Adrenal gland (tissue), 12 donors: ENCODE data around the gene SCAPER. TPM values are rescaled to one million over a fixed set of nuclear protein-coding genes. Genes with fewer than 3 reads are reported as not detected.

Experiments used
- DNase-seq, 7 donors: peaks; one replicate each; pipeline ENCODE4 v3.0.0-alpha.2; 2019 to 2020
- H3K27ac ChIP-seq, 5 donors: fragments of 200-600 bp; sonication (generic) in 4 of 5; 1 replicate in 3 of 5; 2 replicates in 2 of 5; pipeline versions ENCODE4 v1.5.1 to v1.8.0; 2016 to 2020; ENCODE audit warnings: mild to moderate bottlenecking in 1 of 5
- H3K27me3 ChIP-seq: fragments of 200-600 bp; 2 replicates; pipeline ENCODE4 v1.8.0; 2021
- H3K36me3 ChIP-seq, 2 donors: fragments of 200-600 bp; replicated peaks in 1 of 2; 1 replicate in 1 of 2; 2 replicates in 1 of 2; pipeline versions ENCODE4 v1.5.1 to v1.8.0; 2018 to 2022
- H3K4me1 ChIP-seq, 2 donors: fragments of 200-600 bp; replicated peaks in 1 of 2; 1 replicate in 1 of 2; 2 replicates in 1 of 2; pipeline versions ENCODE4 v1.5.1 to v1.8.0; 2018 to 2021
- H3K4me3 ChIP-seq, 4 donors: fragments of 200-600 bp; sonication (generic) in 3 of 4; one replicate each; pipeline ENCODE4 v1.5.1; 2016 to 2018
- H3K9me3 ChIP-seq, 3 donors: fragments of 200-600 bp; sonication (generic) in 1 of 3; replicated peaks in 1 of 3; 1 replicate in 2 of 3; 2 replicates in 1 of 3; pipeline versions ENCODE4 v1.5.1 to v1.8.0; 2016 to 2021
- POLR2A ChIP-seq, 2 donors: fragments of 450-650 bp; IDR thresholded peaks; one replicate each; pipeline ENCODE4 v1.6.1; 2017; ENCODE audit warnings: antibody characterized with exemption in 2 of 2, mild to moderate bottlenecking in 2 of 2, moderate library complexity in 1 of 2
- WGBS, 4 donors: extraction: QIAGEN DNeasy Blood & Tissue Kit in 2 of 4; methylation state at CpG; one replicate each; pipeline versions ENCODE4 v1.1.5 to v1.1.7; 2013 to 2017; 5-methylcytosine and 5-hydroxymethylcytosine counted together
- intact Hi-C, 2 donors: fragments of 100-400 bp; cut with DNase I; formaldehyde crosslinking; loops; one replicate each; pipeline versions ENCODE4 v1.14.1 to v1.15.0; 2022 to 2023
- polyA plus RNA-seq, 3 donors: library from polyadenylated mRNA; stranded (reverse); fragments of 200-250 nt in 2 of 3; fragments of 350-450 nt in 1 of 3; fragmentation: Illumina TruSeq in 1 of 3; extraction: RNeasy Lipid Tissue Mini Kit (QIAGEN cat#74804) in 1 of 3; gene quantifications; one replicate each; pipeline ENCODE4 v1.2.3, GENCODE V29; 2013 to 2014
- total RNA-seq, 9 donors: library from RNA; depleted of rRNA in 4 of 9; stranded (reverse); fragments of >200 nt in 4 of 9; fragments of 120-200 nt in 1 of 9; fragmentation: NEBNext Ultra II Directional in 1 of 9; extraction: Animal tissue kit (Norgen Biotek cat#: 25700) in 1 of 9; gene quantifications; one replicate each; pipeline versions ENCODE4 v1.1.0 to v1.2.4, GENCODE V29; 2013 to 2023
- TF ChIP-seq, protein P1 (sequence below), 6 experiments: fragments of 450-650 bp in 4 of 6; fragments of 200-600 bp in 2 of 6; sonication (generic) in 1 of 6; IDR thresholded peaks; 1 replicate in 5 of 6; 2 replicates in 1 of 6; pipeline versions ENCODE4 v1.5.1 to v1.8.0; 2016 to 2021; ENCODE audit warnings: antibody characterized with exemption in 6 of 6, mild to moderate bottlenecking in 2 of 6, moderate library complexity in 1 of 6
- donor health status: healthy with polysubstance abuse.
- donor health status: Bipolar disorder and iron deficiency.
- donor health status: DM: yes; HTN: yes; CAD: no.
- donor health status: DM: no; HTN: no; CAD: no.
- donor health status: DM: no; HTN: no; CAD: no.
- donor health status: DM: yes; HTN: yes; CAD: no.

SCAPER gene
- total and polyA plus RNA-seq, 12 donors, result 3.9 to 95.3 (median 24.1) TPM

DNA sequence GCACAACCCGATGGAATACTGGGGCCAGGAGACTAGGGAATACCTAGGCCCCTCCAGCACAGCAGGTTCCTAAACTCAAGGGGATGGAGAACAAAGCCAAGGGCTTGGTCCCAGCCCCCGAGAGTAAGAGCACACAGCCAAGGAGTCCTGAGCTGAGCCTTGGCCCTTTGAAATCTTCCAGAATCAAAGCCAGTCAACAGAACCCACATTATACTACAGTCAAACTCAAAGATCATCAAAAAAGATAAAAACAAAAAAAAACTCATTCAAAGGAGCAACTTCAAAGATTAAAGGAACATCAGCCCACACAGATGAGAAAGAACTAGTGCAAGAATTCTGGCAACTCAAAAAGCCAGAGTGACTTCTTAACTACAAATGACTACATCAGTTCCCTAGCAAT is 351.6 kb downstream of the SCAPER start:
- no peak overlapping the region for H3K27ac ChIP-seq
- intact Hi-C loops, result no loop called here
- no peaks in the 10 kb centered on the region for H3K9me3 ChIP-seq
- no peak overlapping the region for H3K4me3 ChIP-seq
- no peak for TF ChIP-seq POLR2A (IDR thresholded peaks at IDR 0.05)
- TF ChIP-seq, protein P1, sequence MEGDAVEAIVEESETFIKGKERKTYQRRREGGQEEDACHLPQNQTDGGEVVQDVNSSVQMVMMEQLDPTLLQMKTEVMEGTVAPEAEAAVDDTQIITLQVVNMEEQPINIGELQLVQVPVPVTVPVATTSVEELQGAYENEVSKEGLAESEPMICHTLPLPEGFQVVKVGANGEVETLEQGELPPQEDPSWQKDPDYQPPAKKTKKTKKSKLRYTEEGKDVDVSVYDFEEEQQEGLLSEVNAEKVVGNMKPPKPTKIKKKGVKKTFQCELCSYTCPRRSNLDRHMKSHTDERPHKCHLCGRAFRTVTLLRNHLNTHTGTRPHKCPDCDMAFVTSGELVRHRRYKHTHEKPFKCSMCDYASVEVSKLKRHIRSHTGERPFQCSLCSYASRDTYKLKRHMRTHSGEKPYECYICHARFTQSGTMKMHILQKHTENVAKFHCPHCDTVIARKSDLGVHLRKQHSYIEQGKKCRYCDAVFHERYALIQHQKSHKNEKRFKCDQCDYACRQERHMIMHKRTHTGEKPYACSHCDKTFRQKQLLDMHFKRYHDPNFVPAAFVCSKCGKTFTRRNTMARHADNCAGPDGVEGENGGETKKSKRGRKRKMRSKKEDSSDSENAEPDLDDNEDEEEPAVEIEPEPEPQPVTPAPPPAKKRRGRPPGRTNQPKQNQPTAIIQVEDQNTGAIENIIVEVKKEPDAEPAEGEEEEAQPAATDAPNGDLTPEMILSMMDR (IDR thresholded peaks at IDR 0.05), result no peak
- H3K4me1 ChIP-seq, result no peaks in the 10 kb centered on the region
- H3K27me3 ChIP-seq, result no peaks in the 10 kb centered on the region
- WGBS, 4 donors, result 91 to 100% (median 98%) methylated on average over 1 to 2 of the region's 2 CpGs
- no peaks in the 10 kb centered on the region for H3K36me3 ChIP-seq
- DNase-seq, result no peak

DNA sequence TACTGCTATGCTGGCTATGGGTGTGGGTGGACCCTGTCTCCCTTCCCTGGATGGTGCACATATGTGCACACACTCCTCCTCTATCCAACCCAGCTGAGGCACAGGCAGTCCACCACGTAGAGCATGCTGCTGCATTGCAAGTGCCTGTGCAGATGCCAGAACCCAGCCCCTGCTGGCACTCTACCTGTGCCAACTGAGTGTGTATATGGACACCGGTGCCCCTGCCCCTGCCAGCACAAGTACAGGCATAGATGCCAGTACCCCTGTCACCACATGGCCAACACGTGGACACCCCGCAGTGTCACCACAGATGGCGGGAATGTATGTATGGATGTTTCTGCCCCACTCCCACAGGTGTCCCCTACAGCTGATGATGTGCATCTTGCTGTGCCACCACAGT is 352.0 kb downstream of the SCAPER start:
- H3K27me3 ChIP-seq, result no peaks in the 10 kb centered on the region
- H3K4me3 ChIP-seq, result no peak overlapping the region
- no peaks in the 10 kb centered on the region for H3K4me1 ChIP-seq
- no peak for TF ChIP-seq POLR2A (IDR thresholded peaks at IDR 0.05)
- TF ChIP-seq, protein P1 (IDR thresholded peaks at IDR 0.05), result no peak
- H3K9me3 ChIP-seq, result no peaks in the 10 kb centered on the region
- no peaks in the 10 kb centered on the region for H3K36me3 ChIP-seq
- 92 to 100% (median 98%) methylated on average over 3 to 5 of the region's 5 CpGs for WGBS, 4 donors
- no peak for DNase-seq
- no peak overlapping the region for H3K27ac ChIP-seq
- intact Hi-C loops, result no loop called here

DNA sequence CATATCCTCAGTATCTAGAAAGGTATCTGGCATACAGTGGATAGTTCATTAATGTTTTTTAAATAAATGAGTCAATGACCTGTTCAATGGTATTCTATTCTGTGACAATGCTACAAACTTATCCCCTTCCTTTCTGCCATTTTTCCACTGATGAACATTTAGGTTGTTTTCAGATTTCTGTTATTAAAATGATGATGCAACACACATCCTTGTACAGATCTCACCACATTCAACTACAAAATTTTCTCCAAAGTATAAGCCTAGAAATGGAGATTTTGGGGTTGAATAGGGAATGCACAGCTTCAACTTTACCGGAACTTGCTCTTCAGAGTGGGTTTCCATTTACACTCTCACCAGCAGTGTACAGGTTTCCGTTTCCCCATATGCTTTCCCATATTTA is 358.3 kb downstream of the SCAPER start:
- Histone ChIP-seq H3K27ac (no peak overlapping the region), H3K9me3 (no peaks in the 10 kb centered on the region), H3K4me3 (no peak overlapping the region), H3K4me1 (no peaks in the 10 kb centered on the region), H3K36me3 (no peaks in the 10 kb centered on the region), H3K27me3 (no peaks in the 10 kb centered on the region)
- 95 to 100% (median 100%) methylated on average over 2 of the region's 2 CpGs for WGBS, 4 donors
- intact Hi-C loops, result no loop called here
- no peak for DNase-seq
- TF ChIP-seq, protein P1 (IDR thresholded peaks at IDR 0.05), result no peak
- no peak for TF ChIP-seq POLR2A (IDR thresholded peaks at IDR 0.05)

DNA sequence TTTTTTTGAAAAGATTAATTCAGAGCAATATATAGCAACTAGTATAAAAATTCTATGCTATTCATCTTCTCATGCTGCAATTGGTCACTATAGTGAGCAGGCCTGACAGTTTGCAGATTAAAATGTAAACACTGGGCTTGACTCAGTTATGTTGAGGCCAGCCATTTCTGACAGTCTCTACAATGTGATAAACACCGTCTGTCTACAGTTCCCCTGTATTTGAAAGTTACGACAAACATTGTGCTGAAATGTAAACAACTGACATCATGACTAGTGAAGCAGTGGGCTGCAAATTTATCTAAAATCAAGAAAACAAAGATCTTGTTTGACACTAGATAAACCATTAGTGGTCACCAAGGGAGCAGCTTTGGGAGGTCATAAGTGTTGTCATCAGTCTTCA is 371.1 kb downstream of the SCAPER start:
- 78 to 88% (median 82%) methylated on average over 2 of the region's 2 CpGs for WGBS, 4 donors
- H3K27me3 ChIP-seq, result no peaks in the 10 kb centered on the region
- no peak for DNase-seq
- H3K27ac ChIP-seq, result no peak overlapping the region
- TF ChIP-seq POLR2A (IDR thresholded peaks at IDR 0.05), result no peak
- TF ChIP-seq, protein P1 (IDR thresholded peaks at IDR 0.05), result no peak
- no peaks in the 10 kb centered on the region for H3K9me3 ChIP-seq
- intact Hi-C loops, result no loop called here
- H3K4me1 ChIP-seq, result no peaks in the 10 kb centered on the region
- no peak overlapping the region for H3K4me3 ChIP-seq
- H3K36me3 ChIP-seq, result no peaks in the 10 kb centered on the region
